Middle frontal gyrus (tissue), 1 donor: ENCODE data around the gene PARS2.
"Not testable (repeated sequence)": the region's sequence is repeated elsewhere in the genome, so short reads cannot be mapped to it uniquely, and the experiment has no call there.

Experiments used
- DNase-seq: peaks from one replicate; pipeline ENCODE4 v3.0.0-alpha.2; 2015; ENCODE audit warnings: low spot score; ENCODE audit errors: extremely low spot score

Gene PARS2

GRCh38 chr1:54775828-54776721 lies 11.8 kb upstream of the PARS2 start:
- not testable (repeated sequence) for DNase-seq

GRCh38 chr1:54774820-54775498 lies 10.6 kb upstream of the PARS2 start:
- DNase-seq: no peak

GRCh38 chr1:54772951-54773350 lies 8.6 kb upstream of the PARS2 start:
- DNase-seq: no peak

- no peak for DNase-seq
Observed at GRCh38 chr1:54768093-54768492, 3.8 kb upstream of the PARS2 start.

GRCh38 chr1:54767526-54767925 lies 3.2 kb upstream of the PARS2 start:
- no peak for DNase-seq

- DNase-seq: no peak
Observed at GRCh38 chr1:54766726-54767125, 2.4 kb upstream of the PARS2 start.

GRCh38 chr1:54764922-54765561 lies 719 bp upstream of the PARS2 start:
- DNase-seq: no peak

- no peak for DNase-seq
Observed at GRCh38 chr1:54763816-54764132, 549 bp downstream of the PARS2 start.

- DNase-seq: no peak
Observed at GRCh38 chr1:54758678-54759348, 5.5 kb downstream of the PARS2 start.

- DNase-seq: no peak
Observed at GRCh38 chr1:54757833-54758232, 6.5 kb downstream of the PARS2 start.

GRCh38 chr1:54754486-54755285 lies 9.6 kb downstream of the PARS2 start:
- no peak for DNase-seq

GRCh38 chr1:54754045-54754444 lies 10.3 kb downstream of the PARS2 start:
- no peak for DNase-seq

GRCh38 chr1:54751426-54751825 lies 12.9 kb downstream of the PARS2 start:
- DNase-seq: no peak

GRCh38 chr1:54750596-54750995 lies 13.7 kb downstream of the PARS2 start:
- no peak for DNase-seq

- DNase-seq: no peak
Observed at GRCh38 chr1:54748094-54748835, 16.1 kb downstream of the PARS2 start.

GRCh38 chr1:54745864-54746263 lies 18.5 kb downstream of the PARS2 start:
- DNase-seq: no peak

GRCh38 chr1:54745274-54745673 lies 19.0 kb downstream of the PARS2 start:
- DNase-seq: no peak

GRCh38 chr1:54744696-54745095 lies 19.6 kb downstream of the PARS2 start:
- DNase-seq: no peak

GRCh38 chr1:54743416-54744226 lies 20.7 kb downstream of the PARS2 start:
- DNase-seq: no peak
